A549 treated with DMSO at 1 μM for 4 hours (cell line): Measurements from ENCODE around the gene OTUD7B. TPM values are rescaled to one million over a fixed set of nuclear protein-coding genes. Genes with fewer than 3 reads are reported as not detected.

Experiments used
- total RNA-seq: library from RNA; stranded (reverse); fragments of 200-300 nt; extraction: Qiagen RNA extraction; gene quantifications from 5 replicates; pipeline ENCODE4 v1.2.3, GENCODE V29; 2022; ENCODE audit warnings: low read depth

The OTUD7B gene
- 9.7 to 15.6 TPM (median 13.2 TPM) in 5 replicates for total RNA-seq

GRCh38 chr1:150010393-150011115 lies at the start of gene OTUD7B:
TSS of gene OTUD7B (minus strand) at chr1:150010726. CDS start at chr1:149977510, 33,216 bp downstream.

DNA sequence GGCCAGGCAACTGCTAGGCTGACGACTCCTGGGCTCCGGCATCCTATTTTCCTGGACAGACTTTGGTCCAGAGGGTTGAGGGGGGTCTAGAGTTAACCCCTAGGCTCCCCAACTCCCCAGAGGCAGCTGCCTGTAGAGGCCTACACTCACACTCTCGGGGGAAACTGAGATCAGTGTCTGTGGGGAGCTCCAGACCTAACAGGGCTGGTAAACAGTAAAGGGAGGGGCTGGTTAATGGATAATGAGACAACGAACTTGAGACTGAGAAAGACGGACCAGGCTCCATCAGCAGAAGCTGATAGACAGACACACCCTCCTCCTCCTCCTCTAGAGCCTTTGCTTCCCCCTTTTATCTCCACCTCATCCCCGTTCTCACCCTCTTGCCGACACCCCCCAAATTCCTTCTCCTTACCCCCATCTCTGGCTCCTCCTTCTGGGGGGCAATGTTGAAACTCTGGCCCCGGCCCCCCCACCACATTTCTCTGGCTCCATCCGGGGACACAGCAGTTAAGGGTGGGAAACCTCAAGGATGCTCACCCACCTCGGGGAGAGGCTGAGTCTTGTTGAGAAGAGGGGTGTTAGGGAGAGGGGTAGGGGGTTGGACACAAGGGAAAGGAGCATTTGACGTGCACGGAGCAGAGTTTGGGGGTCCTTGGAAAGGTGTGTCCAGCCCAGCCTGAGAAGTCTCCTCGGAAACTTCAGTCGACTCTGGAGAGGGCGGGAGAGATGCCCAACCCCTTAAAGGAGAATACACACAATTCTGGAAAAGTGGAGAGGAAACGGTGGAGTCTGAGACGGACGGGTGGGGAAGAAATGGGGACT lies 74.1 kb downstream of the OTUD7B start, which contains the start of gene MTMR11:
Gene MTMR11, minus strand, starts transcription at position 710 of the 822 bp plus-strand sequence. Its CDS starts 232 bp downstream, at position 478.

GRCh38 chr1:149927563-149928400 lies 82.7 kb downstream of the OTUD7B start, which contains the start of gene SF3B4:
TSS of gene SF3B4 (minus strand) at chr1:149927803. CDS start at chr1:149927759, 44 bp downstream.

DNA sequence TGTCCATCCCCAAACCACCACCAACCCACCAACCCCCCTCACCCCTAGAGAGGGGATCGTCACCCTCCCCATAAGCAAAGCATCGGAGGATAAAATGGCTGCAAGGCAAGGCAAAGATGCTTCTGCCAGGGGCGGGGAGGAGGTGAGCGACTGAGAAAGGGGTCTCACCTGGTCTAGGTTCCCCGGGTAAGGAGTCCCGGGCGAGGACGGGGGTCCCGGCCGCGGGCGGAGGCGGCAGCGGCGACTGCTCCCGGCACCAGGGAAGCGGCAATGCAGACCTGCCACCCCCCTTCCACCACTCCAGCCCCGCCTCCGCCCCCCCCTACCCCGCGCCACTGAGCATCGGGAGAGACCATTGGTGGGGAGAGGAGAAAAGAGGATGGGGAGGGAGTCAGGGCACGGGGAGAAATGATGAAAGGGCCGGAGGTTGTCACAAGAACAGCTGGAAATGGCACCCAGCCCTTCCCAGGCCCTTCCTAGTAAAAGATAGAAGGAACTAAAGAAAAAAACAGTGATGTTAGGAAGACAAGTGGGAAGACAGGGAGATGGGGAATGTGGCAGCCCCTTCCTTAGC lies 92.9 kb downstream of the OTUD7B start, which contains the start of gene SV2A:
Gene SV2A, minus strand, starts transcription at position 274 of the 574 bp plus-strand sequence. CDS start 4,004 bp downstream, outside the sequence.

GRCh38 chr1:149899460-149900284 lies 110.9 kb downstream of the OTUD7B start, which contains the start of gene BOLA1:
TSS of gene BOLA1 (plus strand) at chr1:149899568. CDS start at chr1:149900060, 492 bp downstream.

Other genes starting within 250 kb of the OTUD7B start
- gene FCGR1A, start 228.0 kb downstream of the OTUD7B start, total RNA-seq, result not detected in 5 replicates
- gene BOLA1, start 111.2 kb downstream of the OTUD7B start, total RNA-seq, result 14.1 to 26.8 TPM (median 24.1 TPM) in 5 replicates
- gene SV2A, start 92.9 kb downstream of the OTUD7B start, total RNA-seq, result 0.09 to 0.17 TPM (median 0.10 TPM) in 4 of 5 replicates, not detected in the other
- gene SF3B4, start 82.9 kb downstream of the OTUD7B start, total RNA-seq, result 112 to 141 TPM (median 128 TPM) in 5 replicates
- gene MTMR11, start 73.8 kb downstream of the OTUD7B start, total RNA-seq, result 7.9 to 11.7 TPM (median 9.5 TPM) in 5 replicates
- gene VPS45, start 57.0 kb upstream of the OTUD7B start, total RNA-seq, result 13.7 to 18.7 TPM (median 17.0 TPM) in 5 replicates
- 8.8 to 10.2 TPM (median 9.8 TPM) in 5 replicates for gene PLEKHO1, start 139.2 kb upstream of the OTUD7B start, total RNA-seq
- 41.5 to 53.7 TPM (median 50.5 TPM) in 5 replicates for gene ANP32E, start 225.4 kb upstream of the OTUD7B start, total RNA-seq
- gene CA14, start 247.0 kb upstream of the OTUD7B start, total RNA-seq, result not detected in 5 replicates